K562 (cell line): ENCODE measurements around the gene GRWD1. TPM values are rescaled to one million over a fixed set of nuclear protein-coding genes. Genes with fewer than 3 reads are reported as not detected.

Experiments
- ARID2 ChIP-seq: fragments of 450-650 bp; IDR thresholded peaks from 2 replicates; pipeline ENCODE4 v1.6.1; 2017; ENCODE audit warnings: antibody characterized with exemption, mild to moderate bottlenecking
- CCNT2 ChIP-seq: IDR thresholded peaks from 2 replicates; pipeline ENCODE4 v1.6.1; 2011; ENCODE audit warnings: borderline replicate concordance, low read depth, mild to moderate bottlenecking, moderate library complexity, mixed read lengths, low read length; ENCODE audit not compliant: insufficient read length; ENCODE audit errors: extremely low read depth
- DACH1 ChIP-seq: fragments of 450-650 bp; IDR thresholded peaks from 2 replicates; pipeline ENCODE4 v1.6.1; 2018; ENCODE audit not compliant: partially characterized antibody
- DNMT1 ChIP-seq: fragments of 450-650 bp; IDR thresholded peaks from 2 replicates; pipeline ENCODE4 v1.6.1; 2016; ENCODE audit warnings: antibody characterized with exemption, mild to moderate bottlenecking
- EHMT2 ChIP-seq: fragments of 450-650 bp; IDR thresholded peaks from 2 replicates; pipeline ENCODE4 v1.6.1; 2018; ENCODE audit warnings: antibody characterized with exemption
- ELF4 ChIP-seq: fragments of 450-650 bp; formaldehyde crosslinking; IDR thresholded peaks from 2 replicates; pipeline ENCODE4 v1.4.0; 2022; ENCODE audit warnings: missing genetic modification characterization
- ESRRB ChIP-seq: fragments of 250-450 bp; sonication (Bioruptor Pico); IDR thresholded peaks from 2 replicates; pipeline ENCODE4 v1.5.0; 2020; ENCODE audit warnings: mild to moderate bottlenecking, moderate library complexity, borderline replicate concordance
- FOXA1 ChIP-seq: fragments of 450-650 bp; IDR thresholded peaks from 2 replicates; pipeline ENCODE4 v1.6.1; 2016; ENCODE audit warnings: mild to moderate bottlenecking, borderline replicate concordance
- HDAC8 ChIP-seq: fragments of 450-650 bp; IDR thresholded peaks from 2 replicates; pipeline ENCODE4 v1.6.1; 2016; ENCODE audit warnings: mild to moderate bottlenecking, missing genetic modification characterization, moderate library complexity, missing compliant biosample characterization
- IFI16 ChIP-seq: fragments of 250-450 bp; sonication (Bioruptor Pico); IDR thresholded peaks from 2 replicates; pipeline ENCODE4 v2.1.2; 2022; ENCODE audit warnings: mild to moderate bottlenecking, inconsistent platforms
- MECOM ChIP-seq: fragments of 250-450 bp; sonication (Bioruptor Pico); IDR thresholded peaks from 2 replicates; pipeline ENCODE4 v1.8.0; 2022; ENCODE audit warnings: inconsistent platforms
- PHF21A ChIP-seq: fragments of 450-650 bp; IDR thresholded peaks from 2 replicates; pipeline ENCODE4 v1.6.1; 2017; ENCODE audit warnings: low read depth, borderline replicate concordance
- ZNF143 ChIP-seq: sonication (generic); formaldehyde crosslinking; IDR thresholded peaks from 2 replicates; pipeline ENCODE4 v1.9.0; 2022; ENCODE audit warnings: mild to moderate bottlenecking, missing genetic modification reagents
- ZNF24 ChIP-seq: fragments of 450-650 bp; IDR thresholded peaks from 2 replicates; pipeline ENCODE4 v1.6.1; 2016
- polyA plus RNA-seq, 8 experiments: library from polyadenylated mRNA; depleted of rRNA in 4 of 8; stranded (reverse) in 5 of 8; unstranded in 3 of 8; fragments of >200 nt; fragmentation: Nextera tagmentation in 2 of 8; fragmentation: Illumina TruSeq in 1 of 8; extraction: Ambion mirVana in 2 of 8; extraction: Trizol in 1 of 8; gene quantifications; 2 replicates each; pipeline versions ENCODE4 v1.2.1 to v1.2.3, GENCODE V29; 2011 to 2014; ENCODE audit warnings: inconsistent platforms in 1 of 8, missing spikeins in 1 of 8
- total RNA-seq, 7 experiments: library from RNA; depleted of rRNA in 6 of 7; stranded (reverse); fragments of >200 nt in 6 of 7; fragmentation: Illumina TruSeq in 2 of 7; extraction: Trizol in 2 of 7; gene quantifications; 2 replicates each; pipeline versions ENCODE4 v1.2.1 to v1.2.3, GENCODE V29; 2011 to 2021; ENCODE audit warnings: low replicate concordance in 1 of 7
- TF ChIP-seq, protein P1 (sequence below), 3 experiments: IDR thresholded peaks in 2 of 3; conservative IDR thresholded peaks in 1 of 3; 2 replicates each; pipeline ENCODE4 v1.5.1; 2011 to 2012; ENCODE audit warnings: low read length in 3 of 3, mild to moderate bottlenecking in 3 of 3, control low read depth in 2 of 3, improper control_type of control experiment in 1 of 3, inconsistent platforms in 1 of 3, low read depth in 1 of 3, mixed read lengths in 1 of 3, moderate library complexity in 1 of 3; ENCODE audit not compliant: insufficient read depth in 2 of 3
- TF ChIP-seq, protein P2 (sequence below): fragments of 450-650 bp; IDR thresholded peaks from 2 replicates; pipeline ENCODE4 v1.7.1; 2018; ENCODE audit warnings: mild to moderate bottlenecking, low read depth; ENCODE audit not compliant: partially characterized antibody
- TF ChIP-seq, protein P3 (sequence below): fragments of 250-450 bp; sonication (Bioruptor Pico); IDR thresholded peaks from 2 replicates; pipeline ENCODE4 v1.5.0; 2021
- TF ChIP-seq, protein P4 (sequence below): fragments of 450-650 bp; IDR thresholded peaks from 2 replicates; pipeline ENCODE4 v1.6.1; 2016; ENCODE audit warnings: antibody characterized with exemption
- TF ChIP-seq, protein P5 (sequence below): sonication (generic); formaldehyde crosslinking; IDR thresholded peaks from 2 replicates; pipeline ENCODE4 v1.8.1; 2023; ENCODE audit warnings: mild to moderate bottlenecking, missing genetic modification reagents

The GRWD1 gene
- total and polyA plus RNA-seq, 9 of the 15 experiments (the other 6 are each of a cell fraction or from before 2014, with no cell fraction given), result 1.5 to 87.2 (median 24.5) TPM

DNA sequence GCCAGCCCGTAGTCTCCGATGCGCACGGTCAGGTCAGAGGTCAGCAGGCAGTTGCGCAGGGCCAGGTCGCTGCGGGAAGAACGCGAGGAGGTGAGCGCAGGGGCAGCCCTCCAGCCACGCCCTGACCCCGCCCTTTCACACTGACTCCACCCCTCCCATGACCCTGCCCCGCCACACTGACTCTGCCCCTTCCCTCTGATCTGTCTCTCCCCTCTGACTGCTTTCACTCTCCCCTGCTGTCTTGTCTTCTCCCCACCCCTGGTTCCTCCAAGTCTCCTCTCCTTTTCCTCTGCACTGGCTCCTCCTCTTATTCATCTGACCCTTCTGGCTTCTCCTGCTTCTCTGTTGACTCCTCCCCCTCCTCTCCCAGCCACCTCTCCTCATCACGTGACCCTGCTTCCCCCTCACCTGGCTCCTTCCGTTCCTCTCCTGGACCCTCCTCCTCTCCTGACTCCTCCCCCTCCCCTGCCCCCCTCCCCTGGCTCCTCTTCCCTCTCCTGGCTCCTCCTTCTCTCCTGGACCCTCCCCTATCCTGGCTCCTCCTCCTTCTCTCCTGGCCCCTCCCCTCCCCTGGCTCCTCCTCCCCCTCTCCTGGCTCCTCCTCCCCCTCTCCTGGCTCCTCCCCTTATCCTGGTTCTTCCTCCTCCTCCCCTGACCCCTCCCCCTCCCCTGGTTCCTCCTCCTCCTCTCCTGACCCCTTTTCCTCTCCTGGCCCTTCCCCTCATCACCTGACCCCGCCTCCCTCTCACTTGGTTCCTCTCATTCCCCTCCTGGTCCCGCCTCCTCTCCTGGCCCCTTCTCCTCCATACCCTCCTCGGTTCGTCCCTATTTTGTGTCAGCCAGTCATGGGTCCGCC lies 55.9 kb downstream of the GRWD1 start (continued):
- TF ChIP-seq, protein P1, sequence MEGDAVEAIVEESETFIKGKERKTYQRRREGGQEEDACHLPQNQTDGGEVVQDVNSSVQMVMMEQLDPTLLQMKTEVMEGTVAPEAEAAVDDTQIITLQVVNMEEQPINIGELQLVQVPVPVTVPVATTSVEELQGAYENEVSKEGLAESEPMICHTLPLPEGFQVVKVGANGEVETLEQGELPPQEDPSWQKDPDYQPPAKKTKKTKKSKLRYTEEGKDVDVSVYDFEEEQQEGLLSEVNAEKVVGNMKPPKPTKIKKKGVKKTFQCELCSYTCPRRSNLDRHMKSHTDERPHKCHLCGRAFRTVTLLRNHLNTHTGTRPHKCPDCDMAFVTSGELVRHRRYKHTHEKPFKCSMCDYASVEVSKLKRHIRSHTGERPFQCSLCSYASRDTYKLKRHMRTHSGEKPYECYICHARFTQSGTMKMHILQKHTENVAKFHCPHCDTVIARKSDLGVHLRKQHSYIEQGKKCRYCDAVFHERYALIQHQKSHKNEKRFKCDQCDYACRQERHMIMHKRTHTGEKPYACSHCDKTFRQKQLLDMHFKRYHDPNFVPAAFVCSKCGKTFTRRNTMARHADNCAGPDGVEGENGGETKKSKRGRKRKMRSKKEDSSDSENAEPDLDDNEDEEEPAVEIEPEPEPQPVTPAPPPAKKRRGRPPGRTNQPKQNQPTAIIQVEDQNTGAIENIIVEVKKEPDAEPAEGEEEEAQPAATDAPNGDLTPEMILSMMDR (IDR thresholded peaks at IDR 0.05 in 2 of 3, conservative IDR thresholded peaks at IDR 0.05 in 1 of 3; ENCODE audit: insufficient read depth in 2 of 3, low read depth in 1 of 3, low read length in 3 of 3), result 0 out of 6 replicates have a peak, but pooled peaks of 1 of the 3 experiments have one; percentile 10
- 0 out of 2 replicates have a peak, but pooled peaks have one; percentile 47 for TF ChIP-seq ARID2
- peak; percentile 98 for TF ChIP-seq ELF4 (CRISPR knock-in tag)
- no peak for TF ChIP-seq HDAC8 (tag)
- no peak for TF ChIP-seq ZNF24
- TF ChIP-seq, protein P2, sequence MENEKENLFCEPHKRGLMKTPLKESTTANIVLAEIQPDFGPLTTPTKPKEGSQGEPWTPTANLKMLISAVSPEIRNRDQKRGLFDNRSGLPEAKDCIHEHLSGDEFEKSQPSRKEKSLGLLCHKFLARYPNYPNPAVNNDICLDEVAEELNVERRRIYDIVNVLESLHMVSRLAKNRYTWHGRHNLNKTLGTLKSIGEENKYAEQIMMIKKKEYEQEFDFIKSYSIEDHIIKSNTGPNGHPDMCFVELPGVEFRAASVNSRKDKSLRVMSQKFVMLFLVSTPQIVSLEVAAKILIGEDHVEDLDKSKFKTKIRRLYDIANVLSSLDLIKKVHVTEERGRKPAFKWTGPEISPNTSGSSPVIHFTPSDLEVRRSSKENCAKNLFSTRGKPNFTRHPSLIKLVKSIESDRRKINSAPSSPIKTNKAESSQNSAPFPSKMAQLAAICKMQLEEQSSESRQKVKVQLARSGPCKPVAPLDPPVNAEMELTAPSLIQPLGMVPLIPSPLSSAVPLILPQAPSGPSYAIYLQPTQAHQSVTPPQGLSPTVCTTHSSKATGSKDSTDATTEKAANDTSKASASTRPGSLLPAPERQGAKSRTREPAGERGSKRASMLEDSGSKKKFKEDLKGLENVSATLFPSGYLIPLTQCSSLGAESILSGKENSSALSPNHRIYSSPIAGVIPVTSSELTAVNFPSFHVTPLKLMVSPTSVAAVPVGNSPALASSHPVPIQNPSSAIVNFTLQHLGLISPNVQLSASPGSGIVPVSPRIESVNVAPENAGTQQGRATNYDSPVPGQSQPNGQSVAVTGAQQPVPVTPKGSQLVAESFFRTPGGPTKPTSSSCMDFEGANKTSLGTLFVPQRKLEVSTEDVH, result peak; percentile 64
- TF ChIP-seq, protein P3, sequence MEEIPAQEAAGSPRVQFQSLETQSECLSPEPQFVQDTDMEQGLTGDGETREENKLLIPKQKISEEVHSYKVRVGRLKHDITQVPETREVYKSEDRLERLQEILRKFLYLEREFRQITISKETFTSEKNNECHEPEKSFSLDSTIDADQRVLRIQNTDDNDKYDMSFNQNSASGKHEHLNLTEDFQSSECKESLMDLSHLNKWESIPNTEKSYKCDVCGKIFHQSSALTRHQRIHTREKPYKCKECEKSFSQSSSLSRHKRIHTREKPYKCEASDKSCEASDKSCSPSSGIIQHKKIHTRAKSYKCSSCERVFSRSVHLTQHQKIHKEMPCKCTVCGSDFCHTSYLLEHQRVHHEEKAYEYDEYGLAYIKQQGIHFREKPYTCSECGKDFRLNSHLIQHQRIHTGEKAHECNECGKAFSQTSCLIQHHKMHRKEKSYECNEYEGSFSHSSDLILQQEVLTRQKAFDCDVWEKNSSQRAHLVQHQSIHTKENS, result no peak
- no peak for TF ChIP-seq DACH1
- TF ChIP-seq, protein P4, sequence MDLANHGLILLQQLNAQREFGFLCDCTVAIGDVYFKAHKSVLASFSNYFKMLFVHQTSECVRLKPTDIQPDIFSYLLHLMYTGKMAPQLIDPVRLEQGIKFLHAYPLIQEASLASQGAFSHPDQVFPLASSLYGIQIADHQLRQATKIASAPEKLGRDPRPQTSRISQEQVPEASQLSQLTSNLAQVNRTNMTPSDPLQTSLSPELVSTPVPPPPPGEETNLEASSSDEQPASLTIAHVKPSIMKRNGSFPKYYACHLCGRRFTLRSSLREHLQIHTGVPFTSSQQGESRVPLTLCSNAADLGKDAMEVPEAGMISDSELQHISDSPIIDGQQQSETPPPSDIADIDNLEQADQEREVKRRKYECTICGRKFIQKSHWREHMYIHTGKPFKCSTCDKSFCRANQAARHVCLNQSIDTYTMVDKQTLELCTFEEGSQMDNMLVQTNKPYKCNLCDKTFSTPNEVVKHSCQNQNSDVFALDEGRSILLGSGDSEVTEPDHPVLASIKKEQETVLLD, result no peak; the same call in none of the 2 replicates
- TF ChIP-seq EHMT2, result peak; percentile 67
- no peak for TF ChIP-seq ESRRB (CRISPR knock-in tag)
- no peak for TF ChIP-seq PHF21A
- TF ChIP-seq ZNF143 (CRISPR knock-in tag), result no peak
- no peak for TF ChIP-seq MECOM (CRISPR knock-in tag)
- no peak for TF ChIP-seq CCNT2
- TF ChIP-seq FOXA1, result no peak
- TF ChIP-seq, protein P5, sequence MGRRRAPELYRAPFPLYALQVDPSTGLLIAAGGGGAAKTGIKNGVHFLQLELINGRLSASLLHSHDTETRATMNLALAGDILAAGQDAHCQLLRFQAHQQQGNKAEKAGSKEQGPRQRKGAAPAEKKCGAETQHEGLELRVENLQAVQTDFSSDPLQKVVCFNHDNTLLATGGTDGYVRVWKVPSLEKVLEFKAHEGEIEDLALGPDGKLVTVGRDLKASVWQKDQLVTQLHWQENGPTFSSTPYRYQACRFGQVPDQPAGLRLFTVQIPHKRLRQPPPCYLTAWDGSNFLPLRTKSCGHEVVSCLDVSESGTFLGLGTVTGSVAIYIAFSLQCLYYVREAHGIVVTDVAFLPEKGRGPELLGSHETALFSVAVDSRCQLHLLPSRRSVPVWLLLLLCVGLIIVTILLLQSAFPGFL (CRISPR knock-in tag), result no peak
- peak; percentile 76; the same call in 1 of the 2 replicates for TF ChIP-seq DNMT1
- TF ChIP-seq IFI16 (CRISPR knock-in tag), result no peak
